ENCODE data around the gene CCDC178. TPM values are rescaled to one million over a fixed set of nuclear protein-coding genes. Genes with fewer than 3 reads are reported as not detected.
A peak's percentile ranks its signal among the peaks of the same experiment; 100 is the strongest.

Gene CCDC178
- total RNA-seq (2021) (not detected in 2 replicates), Bru-seq, nascent RNA (percentile 0 among the genes with signal in this experiment), BruChase-seq, experiment 1, labeled RNA remaining after a 2-hour chase (not detected), BruChase-seq, experiment 2, labeled RNA remaining after a 6-hour chase (not detected)
- long read RNA-seq: 0 reads

- no peaks in the 10 kb centered on the region for H3F3A ChIP-seq (ENCODE audit: insufficient read depth, low read depth)
- no peaks in the 10 kb centered on the region for H3K36me3 ChIP-seq (ENCODE audit: low read depth)
- H3K4me3 ChIP-seq: no peak within 1 kb of the TSS
- ChIA-PET CTCF (no interaction called here), POLR2A (ENCODE audit: unreplicated experiment) (no interaction called here)
- no TSS peak for BruUV-seq (replicated peaks)
- H3K27me3 ChIP-seq (ENCODE audit: insufficient read depth, low read depth): no peaks in the 10 kb centered on the region
- intact Hi-C loops (cut with micrococcal nuclease; ENCODE audit: unreplicated experiment): no loop called here
- no peaks in the 10 kb centered on the region for H3K4me1 ChIP-seq (replicated peaks; ENCODE audit: insufficient read depth)
- H3K9me3 ChIP-seq (ENCODE audit: insufficient read depth, low read depth): no peaks in the 10 kb centered on the region
- H3K79me2 ChIP-seq (ENCODE audit: low read depth): no peaks in the 10 kb centered on the region
- no peaks in the 10 kb centered on the region for H4K20me1 ChIP-seq (ENCODE audit: insufficient read depth)
- TF ChIP-seq CTCF (conservative IDR thresholded peaks at IDR 0.05) (no peak), EZH2 (IDR thresholded peaks at IDR 0.05; ENCODE audit: low read depth) (no peak)
- no peak within 1 kb of the TSS for H3K4me2 ChIP-seq
- H3K9me2 ChIP-seq (ENCODE audit: insufficient read depth): no peaks in the 10 kb centered on the region
- H3K27ac ChIP-seq: no peak within 1 kb of the TSS
- no peak within 1 kb of the TSS for H2AFZ ChIP-seq
- DNase-seq: no peak
Measured at GRCh38 chr18:33440060-33441043, at the start of gene CCDC178. CCDC178 (minus strand) TSS chr18:33440721; CDS start chr18:33412088, 28,633 bp downstream.

- no peak overlapping the region for H2AFZ ChIP-seq
- no peaks in the 10 kb centered on the region for H4K20me1 ChIP-seq (ENCODE audit: insufficient read depth)
- H3K27ac ChIP-seq: no peak overlapping the region
- H3K27me3 ChIP-seq (ENCODE audit: insufficient read depth, low read depth): no peaks in the 10 kb centered on the region
- no peaks in the 10 kb centered on the region for H3F3A ChIP-seq (ENCODE audit: insufficient read depth, low read depth)
- BruUV-seq (replicated peaks): no TSS peak
- H3K4me2 ChIP-seq: no peak overlapping the region
- H3K79me2 ChIP-seq (ENCODE audit: low read depth): no peaks in the 10 kb centered on the region
- ChIA-PET CTCF (no interaction called here), POLR2A (ENCODE audit: unreplicated experiment) (no interaction called here)
- no peaks in the 10 kb centered on the region for H3K4me1 ChIP-seq (replicated peaks; ENCODE audit: insufficient read depth)
- H3K9me3 ChIP-seq (ENCODE audit: insufficient read depth, low read depth): no peaks in the 10 kb centered on the region
- no peaks in the 10 kb centered on the region for H3K9me2 ChIP-seq (ENCODE audit: insufficient read depth)
- TF ChIP-seq EZH2 (IDR thresholded peaks at IDR 0.05; ENCODE audit: low read depth) (no peak), CTCF (conservative IDR thresholded peaks at IDR 0.05) (no peak)
- intact Hi-C loops (cut with micrococcal nuclease; ENCODE audit: unreplicated experiment): no loop called here
- no peak for DNase-seq
- no peak overlapping the region for H3K4me3 ChIP-seq
- no peaks in the 10 kb centered on the region for H3K36me3 ChIP-seq (ENCODE audit: low read depth)
Measured at GRCh38 chr18:33483908-33484307, 43.4 kb upstream of the CCDC178 start.

- no peak overlapping the region for H3K4me2 ChIP-seq
- no peak overlapping the region for H2AFZ ChIP-seq
- no peaks in the 10 kb centered on the region for H3K9me2 ChIP-seq (ENCODE audit: insufficient read depth)
- no peaks in the 10 kb centered on the region for H3K79me2 ChIP-seq (ENCODE audit: low read depth)
- DNase-seq: no peak
- TF ChIP-seq CTCF (conservative IDR thresholded peaks at IDR 0.05) (no peak), EZH2 (IDR thresholded peaks at IDR 0.05; ENCODE audit: low read depth) (no peak)
- BruUV-seq (replicated peaks): no TSS peak
- no peaks in the 10 kb centered on the region for H3F3A ChIP-seq (ENCODE audit: insufficient read depth, low read depth)
- CTCF ChIA-PET: no interaction called here
- H3K9me3 ChIP-seq (ENCODE audit: insufficient read depth, low read depth): no peaks in the 10 kb centered on the region
- no peaks in the 10 kb centered on the region for H3K36me3 ChIP-seq (ENCODE audit: low read depth)
- H4K20me1 ChIP-seq (ENCODE audit: insufficient read depth): no peaks in the 10 kb centered on the region
- no peaks in the 10 kb centered on the region for H3K27me3 ChIP-seq (ENCODE audit: insufficient read depth, low read depth)
- POLR2A ChIA-PET (ENCODE audit: unreplicated experiment): no interaction called here
- H3K27ac ChIP-seq: no peak overlapping the region
- no peaks in the 10 kb centered on the region for H3K4me1 ChIP-seq (replicated peaks; ENCODE audit: insufficient read depth)
- intact Hi-C loops (cut with micrococcal nuclease; ENCODE audit: unreplicated experiment): no loop called here
- no peak overlapping the region for H3K4me3 ChIP-seq
Measured at GRCh38 chr18:33472509-33472908, 32.0 kb upstream of the CCDC178 start.

Data from PC-9 (cell line).